ENCODE measurements around the gene SORBS2.

The SORBS2 gene

GRCh38 chr4:185805262-185805802 lies 6.7 kb downstream of the SORBS2 start:
- no peak for DNase-seq (ENCODE audit: low read depth)

- no peak for DNase-seq (ENCODE audit: low read depth)
These were observed 9.0 kb downstream of the SORBS2 start for GRCh38 chr4:185803022-185803421.

- DNase-seq (ENCODE audit: low read depth), result no peak
These were observed 10.5 kb downstream of the SORBS2 start for GRCh38 chr4:185801471-185801870.

- DNase-seq (ENCODE audit: low read depth), result no peak
These were observed 11.6 kb downstream of the SORBS2 start for GRCh38 chr4:185800266-185800945.

GRCh38 chr4:185799442-185799841 lies 12.6 kb downstream of the SORBS2 start:
- no peak for DNase-seq (ENCODE audit: low read depth)

- DNase-seq (ENCODE audit: low read depth), result no peak
These were observed 14.2 kb downstream of the SORBS2 start for GRCh38 chr4:185797596-185798338.

GRCh38 chr4:185797018-185797417 lies 15.0 kb downstream of the SORBS2 start:
- DNase-seq (ENCODE audit: low read depth), result no peak

- no peak for DNase-seq (ENCODE audit: low read depth)
These were observed 15.8 kb downstream of the SORBS2 start for GRCh38 chr4:185796176-185796575.

GRCh38 chr4:185794637-185795036 lies 17.4 kb downstream of the SORBS2 start:
- no peak for DNase-seq (ENCODE audit: low read depth)

GRCh38 chr4:185793716-185794115 lies 18.3 kb downstream of the SORBS2 start:
- DNase-seq (ENCODE audit: low read depth), result no peak

- no peak for DNase-seq (ENCODE audit: low read depth)
These were observed 18.9 kb downstream of the SORBS2 start for GRCh38 chr4:185793116-185793485.

- peak; percentile 48 for DNase-seq (ENCODE audit: low read depth)
These were observed 19.4 kb downstream of the SORBS2 start for GRCh38 chr4:185792384-185793115.

- DNase-seq (ENCODE audit: low read depth), result no peak
These were observed 23.9 kb downstream of the SORBS2 start for GRCh38 chr4:185787926-185788679.

- DNase-seq (ENCODE audit: low read depth), result no peak
These were observed 25.6 kb downstream of the SORBS2 start for GRCh38 chr4:185786422-185786821.

- DNase-seq (ENCODE audit: low read depth), result no peak
These were observed 28.4 kb downstream of the SORBS2 start for GRCh38 chr4:185783574-185783973.

GRCh38 chr4:185782523-185782922 lies 29.5 kb downstream of the SORBS2 start:
- no peak for DNase-seq (ENCODE audit: low read depth)

GRCh38 chr4:185781555-185782215 lies 30.3 kb downstream of the SORBS2 start:
- no peak for DNase-seq (ENCODE audit: low read depth)

- DNase-seq (ENCODE audit: low read depth), result no peak
These were observed 31.5 kb downstream of the SORBS2 start for GRCh38 chr4:185780472-185780871.

- no peak for DNase-seq (ENCODE audit: low read depth)
These were observed 32.5 kb downstream of the SORBS2 start for GRCh38 chr4:185779517-185779916.

GRCh38 chr4:185778307-185778706 lies 33.7 kb downstream of the SORBS2 start:
- DNase-seq (ENCODE audit: low read depth), result no peak

GRCh38 chr4:185775792-185776555 lies 36.0 kb downstream of the SORBS2 start:
- DNase-seq (ENCODE audit: low read depth), result no peak

Data from GM04504 (cell line).